ENCODE results near the gene HOOK2.

HOOK2 gene

DNA sequence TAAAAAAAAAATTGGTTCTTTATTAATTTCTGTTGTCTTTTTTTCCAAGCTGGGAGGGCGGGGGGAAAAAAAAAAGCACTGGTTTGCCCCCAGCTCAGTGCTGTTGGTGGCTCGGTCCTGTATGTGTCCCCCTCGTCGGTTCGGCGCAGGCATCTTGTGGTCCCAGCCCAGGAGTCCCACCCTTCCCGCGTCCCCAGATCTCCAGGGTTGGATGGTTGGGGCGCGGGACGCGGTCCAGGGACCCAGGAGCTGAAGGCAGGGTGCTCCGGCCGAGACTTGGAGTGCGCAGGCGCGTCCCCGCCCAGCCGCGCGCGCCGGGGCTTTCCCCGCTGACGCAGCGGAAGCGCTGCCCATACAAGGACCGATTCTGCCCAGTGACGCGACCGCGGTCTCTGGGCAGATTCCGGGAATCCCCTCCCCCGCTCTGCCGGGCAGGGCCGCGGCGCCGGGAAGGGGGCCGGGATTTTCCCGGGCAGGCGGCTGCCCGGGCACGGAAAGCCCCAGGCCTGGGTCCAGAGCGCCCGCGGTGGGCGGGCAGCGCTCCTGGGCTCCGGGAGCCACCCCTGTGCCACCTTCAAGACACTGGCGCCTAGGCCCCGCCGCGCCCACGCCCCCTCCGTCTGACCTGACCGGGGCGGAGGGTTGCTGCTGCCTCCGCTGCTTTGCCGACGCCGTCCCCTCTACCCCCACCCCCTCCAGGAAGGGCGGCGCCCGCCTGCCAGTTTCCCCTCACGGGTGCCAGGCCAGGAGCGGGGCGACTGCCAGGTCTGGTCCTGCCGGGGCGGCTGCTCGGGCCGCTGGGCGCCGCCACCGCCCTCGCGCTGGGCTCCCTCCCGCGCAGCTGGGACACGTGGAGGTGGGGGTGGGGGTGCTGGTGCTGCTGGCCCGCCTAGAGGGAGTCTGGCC, 18.2 kb upstream of the HOOK2 start:
- peak; percentile 98 for DNase-seq

DNA sequence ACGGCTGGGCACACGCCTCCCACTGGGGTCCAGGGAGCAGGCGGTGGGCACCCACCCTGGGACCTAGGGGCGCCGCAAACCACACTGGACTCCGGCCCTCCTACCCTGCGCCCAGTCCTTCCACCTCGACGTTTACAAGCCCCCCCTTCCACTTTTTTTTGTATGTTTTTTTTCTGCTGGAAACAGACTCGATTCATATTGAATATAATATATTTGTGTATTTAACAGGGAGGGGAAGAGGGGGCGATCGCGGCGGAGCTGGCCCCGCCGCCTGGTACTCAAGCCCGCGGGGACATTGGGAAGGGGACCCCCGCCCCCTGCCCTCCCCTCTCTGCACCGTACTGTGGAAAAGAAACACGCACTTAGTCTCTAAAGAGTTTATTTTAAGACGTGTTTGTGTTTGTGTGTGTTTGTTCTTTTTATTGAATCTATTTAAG, 17.5 kb upstream of the HOOK2 start:
- DNase-seq = no peak

- DNase-seq = peak; percentile 90
Observed at GRCh38 chr19:12792051-12792852, 16.9 kb upstream of the HOOK2 start.

DNA sequence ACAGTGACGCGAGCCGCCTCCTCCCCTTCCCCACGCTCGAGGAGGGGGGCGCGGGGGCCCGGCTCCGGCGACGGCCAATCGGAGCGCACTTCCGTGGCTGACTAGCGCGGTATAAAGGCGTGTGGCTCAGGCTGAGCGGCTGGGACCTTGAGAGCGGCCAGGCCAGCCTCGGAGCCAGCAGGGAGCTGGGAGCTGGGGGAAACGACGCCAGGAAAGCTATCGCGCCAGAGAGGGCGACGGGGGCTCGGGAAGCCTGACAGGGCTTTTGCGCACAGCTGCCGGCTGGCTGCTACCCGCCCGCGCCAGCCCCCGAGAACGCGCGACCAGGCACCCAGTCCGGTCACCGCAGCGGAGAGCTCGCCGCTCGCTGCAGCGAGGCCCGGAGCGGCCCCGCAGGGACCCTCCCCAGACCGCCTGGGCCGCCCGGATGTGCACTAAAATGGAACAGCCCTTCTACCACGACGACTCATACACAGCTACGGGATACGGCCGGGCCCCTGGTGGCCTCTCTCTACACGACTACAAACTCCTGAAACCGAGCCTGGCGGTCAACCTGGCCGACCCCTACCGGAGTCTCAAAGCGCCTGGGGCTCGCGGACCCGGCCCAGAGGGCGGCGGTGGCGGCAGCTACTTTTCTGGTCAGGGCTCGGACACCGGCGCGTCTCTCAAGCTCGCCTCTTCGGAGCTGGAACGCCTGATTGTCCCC, 16.1 kb upstream of the HOOK2 start, which contains the start of gene JUNB:
Gene JUNB, plus strand, starts transcription at position 142 of the 706 bp plus-strand sequence. Its CDS starts 286 bp downstream, at position 428.
- peak; percentile 98 for DNase-seq

DNA sequence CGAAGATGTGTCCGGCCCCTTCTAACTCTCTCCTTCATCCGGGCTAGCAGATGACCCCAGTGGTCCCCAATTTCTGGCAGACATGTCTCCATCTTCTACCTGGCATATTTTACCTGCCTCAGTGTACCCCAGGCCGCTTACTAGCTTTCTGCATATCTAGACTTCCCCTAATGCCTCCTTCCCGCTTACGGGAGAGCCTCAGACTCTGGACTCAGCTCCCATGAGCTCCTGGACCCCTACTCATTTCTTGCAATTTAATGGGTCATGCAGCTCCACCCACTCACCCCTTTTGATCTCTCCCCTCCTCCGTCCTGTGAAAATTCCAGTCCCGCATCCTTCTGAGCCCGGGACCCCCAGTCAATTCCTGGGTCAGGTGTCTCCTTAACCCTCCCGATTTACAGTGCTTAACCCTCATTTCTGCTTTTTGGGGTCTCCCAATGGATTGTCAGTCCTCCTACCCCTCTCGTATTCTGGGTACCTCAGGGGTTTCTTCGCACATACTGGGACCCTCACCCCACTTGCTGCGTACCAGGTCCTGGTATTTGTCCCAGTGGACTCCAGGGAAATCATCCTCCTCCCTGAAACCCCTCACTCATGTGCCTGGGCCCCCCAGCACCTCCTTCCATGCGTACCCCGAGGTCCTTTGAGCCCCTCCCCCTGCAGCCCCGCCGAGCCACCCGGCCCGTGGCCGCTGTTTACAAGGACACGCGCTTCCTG, 15.4 kb upstream of the HOOK2 start:
- DNase-seq = peak; percentile 69

GRCh38 chr19:12789904-12790619, 14.7 kb upstream of the HOOK2 start:
- DNase-seq = peak; percentile 96

DNA sequence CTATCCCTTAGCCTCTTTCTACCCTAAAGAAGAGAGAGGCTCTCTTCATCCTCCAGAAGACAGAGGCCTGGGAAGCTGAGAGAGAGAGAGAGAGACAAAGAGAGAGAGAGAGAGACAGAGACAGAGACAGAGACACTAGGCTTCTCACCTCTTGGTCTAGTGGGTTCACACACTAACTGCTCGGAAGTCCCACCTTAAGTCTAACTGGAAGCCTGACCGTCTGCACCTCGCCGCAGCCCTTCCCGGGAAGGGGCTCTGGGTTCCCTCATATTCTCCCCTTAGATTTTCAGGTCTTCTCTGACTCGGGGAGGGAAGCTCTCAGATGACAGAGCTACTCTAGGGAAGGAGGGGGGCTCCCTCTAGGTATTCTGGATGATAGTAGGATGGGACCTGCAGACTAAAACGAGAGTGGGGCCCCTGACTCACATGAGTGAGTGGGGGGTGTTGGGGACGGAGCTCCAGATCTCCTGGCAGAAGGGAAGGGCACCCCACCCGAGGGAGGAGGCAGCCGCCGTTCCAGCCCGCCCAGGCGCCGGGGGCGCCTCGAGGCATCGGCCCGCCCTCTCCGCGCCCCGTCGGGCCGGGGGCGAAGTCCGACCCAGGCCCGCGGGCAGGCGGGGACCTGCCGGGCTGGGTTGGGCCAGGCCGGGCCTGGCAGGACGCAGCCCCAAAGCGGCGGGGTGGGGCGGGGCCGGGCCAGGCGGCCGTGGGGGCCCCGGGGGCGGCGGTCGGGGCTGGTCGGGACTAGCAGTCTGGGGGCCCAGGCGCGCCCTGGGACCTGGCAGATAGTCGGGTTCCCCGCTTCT, 13.9 kb upstream of the HOOK2 start:
- DNase-seq = no peak

GRCh38 chr19:12788682-12789097, 13.3 kb upstream of the HOOK2 start:
- DNase-seq = peak; percentile 73

- DNase-seq = no peak
Observed at GRCh38 chr19:12788042-12788681, 12.8 kb upstream of the HOOK2 start.

DNA sequence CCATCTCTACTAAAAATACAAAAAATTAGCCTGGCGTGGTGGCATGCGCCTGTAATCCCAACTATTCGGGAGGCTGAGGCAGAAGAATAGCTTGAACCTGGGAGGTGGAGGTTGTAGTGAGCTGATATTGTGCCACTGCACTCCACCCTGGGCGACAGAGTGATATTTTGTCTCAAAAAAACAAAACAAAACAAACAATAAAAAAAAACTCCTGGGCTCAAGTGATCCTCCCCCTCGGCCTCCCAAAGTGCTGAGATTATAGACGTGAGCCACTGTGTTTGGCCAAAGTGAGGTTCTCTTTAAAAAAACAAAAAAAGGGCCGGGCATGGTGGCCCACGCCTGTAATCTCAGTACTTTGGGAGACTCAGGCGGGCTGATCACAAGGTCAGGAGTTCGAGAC, 12.1 kb upstream of the HOOK2 start:
- DNase-seq = no peak

- DNase-seq = no peak
Observed at GRCh38 chr19:12786952-12787351, 11.6 kb upstream of the HOOK2 start.

DNA sequence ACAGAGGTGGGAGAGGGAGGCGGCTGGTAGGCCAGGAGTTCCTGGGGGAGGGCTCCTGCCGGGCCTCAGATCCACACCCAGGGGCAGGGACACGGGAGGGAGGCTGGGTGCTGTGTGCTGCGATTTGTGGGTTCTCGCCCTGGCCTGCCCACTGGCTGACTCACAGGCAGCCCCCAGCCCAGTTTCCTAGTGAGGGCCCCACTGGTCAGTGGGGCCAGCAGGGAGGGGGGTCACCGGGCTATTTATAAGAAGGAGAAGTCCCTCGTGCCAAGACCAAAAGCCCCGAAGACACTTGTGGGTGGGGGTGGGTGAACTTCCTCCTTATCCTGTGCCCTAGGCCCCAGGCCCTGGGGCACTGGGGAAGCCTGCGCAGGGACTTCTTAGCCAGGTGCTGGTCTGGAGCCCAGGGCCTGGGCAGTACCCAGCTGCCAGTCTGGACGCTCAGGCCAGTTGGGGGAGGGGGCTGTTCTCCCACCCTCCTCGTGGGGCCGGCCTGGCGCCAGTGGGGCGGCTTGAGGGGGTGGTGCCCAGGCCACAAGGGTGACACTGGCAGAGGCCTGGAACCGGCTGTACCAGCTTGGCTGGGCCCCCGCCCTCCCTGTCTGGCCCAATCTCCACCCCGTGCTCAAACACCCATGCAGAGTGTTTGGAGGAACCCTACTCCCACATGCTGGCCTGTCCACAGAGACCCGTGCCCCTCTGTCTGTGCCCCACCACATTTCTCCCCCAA, 11.0 kb upstream of the HOOK2 start:
- peak; percentile 65 for DNase-seq

DNA sequence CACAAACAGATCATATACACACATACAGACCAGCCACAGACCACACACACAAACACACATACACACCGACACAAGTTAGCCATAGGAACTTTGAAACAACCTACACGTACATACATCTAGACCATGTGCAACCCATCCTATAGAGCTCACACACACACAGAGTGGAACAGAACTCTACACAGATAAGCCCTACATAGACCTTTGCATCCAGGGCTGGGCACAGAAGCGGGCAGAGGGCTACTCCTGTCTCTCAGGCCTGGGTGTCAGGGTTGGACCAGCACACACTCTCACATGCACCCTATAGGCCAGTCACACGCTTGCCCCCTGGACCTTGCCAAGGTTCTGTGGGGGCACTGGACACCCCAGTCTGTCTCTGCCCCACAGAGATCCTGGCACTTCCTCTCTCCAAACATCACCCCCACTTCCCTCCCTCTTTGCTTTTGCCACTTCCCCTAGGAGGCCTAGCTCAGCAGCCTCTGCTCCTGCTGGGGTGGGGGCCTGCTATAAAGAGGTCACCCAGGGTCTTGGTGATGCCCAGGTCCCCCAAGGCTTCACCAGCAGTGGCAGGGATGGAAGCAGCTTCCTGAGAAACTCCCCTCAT, 10.2 kb upstream of the HOOK2 start:
- DNase-seq = no peak

DNA sequence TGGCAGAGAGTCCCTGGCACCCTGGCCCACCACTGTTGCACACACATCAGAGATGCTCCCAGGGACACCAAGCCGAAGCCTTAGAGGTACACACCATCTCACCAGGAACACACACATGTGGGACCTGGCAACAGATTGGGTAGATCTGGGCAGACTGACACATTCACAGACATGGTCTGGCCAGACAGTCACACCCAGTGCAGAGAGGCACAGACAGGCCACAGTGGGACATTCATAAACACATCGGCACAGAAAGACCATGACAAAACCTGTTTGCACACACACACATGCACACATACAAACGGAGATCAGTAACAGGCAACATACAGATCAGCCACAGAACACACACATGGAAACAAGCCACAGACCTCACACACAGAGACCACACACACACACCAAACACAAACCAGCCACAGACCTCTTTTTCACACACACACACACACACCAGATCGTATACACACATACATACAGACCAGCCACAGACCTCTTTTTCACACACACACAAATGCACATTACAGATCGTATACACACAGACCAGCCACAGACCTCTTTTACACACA, 9.6 kb upstream of the HOOK2 start:
- DNase-seq = peak; percentile 67

- DNase-seq = no peak
Observed at GRCh38 chr19:12784394-12784870, 9.1 kb upstream of the HOOK2 start.

DNA sequence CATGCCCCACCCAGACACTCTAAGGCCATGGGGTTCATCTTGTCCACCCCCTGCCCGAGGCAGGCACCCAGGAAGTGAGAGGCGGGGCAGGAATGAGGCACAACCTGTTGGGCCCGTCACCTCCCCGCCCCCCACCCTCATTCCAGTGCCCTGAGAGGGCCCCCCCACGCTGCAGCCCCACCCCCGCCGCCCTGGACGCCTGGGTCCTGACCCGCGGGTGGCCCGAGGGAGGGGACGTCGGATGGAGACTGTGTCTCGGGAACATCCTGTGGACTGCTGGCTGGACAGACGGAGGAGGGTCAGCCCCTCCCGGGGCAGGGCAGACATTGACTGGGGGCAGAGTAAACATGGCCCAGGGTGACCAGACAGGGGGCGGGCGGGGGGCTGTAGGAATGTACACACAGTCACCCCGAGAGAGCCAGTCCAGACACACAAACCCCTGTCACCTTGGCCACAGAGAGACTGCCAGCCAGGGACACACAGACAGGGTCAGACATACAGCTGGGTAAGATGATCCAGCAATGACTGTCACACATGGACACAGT, 8.6 kb upstream of the HOOK2 start:
- DNase-seq = peak; percentile 62

DNA sequence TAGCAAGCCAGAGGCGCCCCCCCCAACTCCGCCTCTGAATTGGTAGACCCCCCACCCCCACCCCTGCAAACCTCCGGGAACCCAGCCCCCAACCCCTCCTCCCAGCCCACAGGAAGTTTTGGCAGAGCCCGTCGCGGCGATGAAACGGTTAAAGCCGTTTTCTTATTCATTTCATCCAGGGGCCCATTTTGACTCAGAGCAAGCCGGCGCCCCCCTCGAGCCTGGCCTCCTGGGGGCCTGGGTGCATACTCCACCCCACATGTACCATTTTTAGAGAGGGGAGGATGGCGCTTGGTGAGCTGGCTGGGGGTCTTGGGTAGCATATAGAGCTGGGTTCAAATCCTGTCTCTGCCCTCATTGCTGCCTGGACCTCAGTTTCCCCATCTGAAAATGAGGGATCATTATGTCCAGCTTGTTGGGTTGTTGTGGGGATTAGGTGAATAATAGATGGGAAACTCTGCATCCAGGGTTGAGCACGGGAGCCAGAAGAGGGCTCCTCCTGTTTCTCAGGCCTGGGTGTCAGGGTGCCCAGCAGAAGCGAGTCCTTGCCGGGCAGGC, 8.0 kb upstream of the HOOK2 start:
- DNase-seq = peak; percentile 83
